NCI-H2107 treated with DMSO at 0.1 percent for 48 hours (cell line): ENCODE results near the gene ASB15.

Experiments used
- DNase-seq: peaks from one replicate; lab custom pipeline; 2025; ENCODE audit not compliant: unreplicated experiment; lab: John Stamatoyannopoulos, UW

The ASB15 gene

DNA sequence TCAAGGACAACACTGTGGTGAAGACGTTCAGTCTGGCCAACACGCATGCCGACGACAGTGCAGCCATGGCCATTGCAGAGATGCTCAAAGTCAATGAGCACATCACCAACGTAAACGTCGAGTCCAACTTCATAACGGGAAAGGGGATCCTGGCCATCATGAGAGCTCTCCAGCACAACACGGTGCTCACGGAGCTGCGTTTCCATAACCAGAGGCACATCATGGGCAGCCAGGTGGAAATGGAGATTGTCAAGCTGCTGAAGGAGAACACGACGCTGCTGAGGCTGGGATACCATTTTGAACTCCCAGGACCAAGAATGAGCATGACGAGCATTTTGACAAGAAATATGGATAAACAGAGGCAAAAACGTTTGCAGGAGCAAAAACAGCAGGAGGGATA lies 60.7 kb downstream of the ASB15 start:
- DNase-seq = no peak

DNA sequence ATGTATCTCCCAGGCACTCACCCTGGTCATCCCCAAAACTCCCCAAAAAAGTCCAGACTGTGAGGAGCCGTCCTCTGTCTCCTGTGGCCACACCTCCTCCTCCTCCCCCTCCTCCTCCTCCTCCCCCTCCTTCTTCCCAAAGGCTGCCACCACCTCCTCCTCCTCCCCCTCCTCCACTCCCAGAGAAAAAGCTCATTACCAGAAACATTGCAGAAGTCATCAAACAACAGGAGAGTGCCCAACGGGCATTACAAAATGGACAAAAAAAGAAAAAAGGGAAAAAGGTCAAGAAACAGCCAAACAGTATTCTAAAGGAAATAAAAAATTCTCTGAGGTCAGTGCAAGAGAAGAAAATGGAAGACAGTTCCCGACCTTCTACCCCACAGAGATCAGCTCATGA lies 61.1 kb downstream of the ASB15 start:
- DNase-seq = no peak

DNA sequence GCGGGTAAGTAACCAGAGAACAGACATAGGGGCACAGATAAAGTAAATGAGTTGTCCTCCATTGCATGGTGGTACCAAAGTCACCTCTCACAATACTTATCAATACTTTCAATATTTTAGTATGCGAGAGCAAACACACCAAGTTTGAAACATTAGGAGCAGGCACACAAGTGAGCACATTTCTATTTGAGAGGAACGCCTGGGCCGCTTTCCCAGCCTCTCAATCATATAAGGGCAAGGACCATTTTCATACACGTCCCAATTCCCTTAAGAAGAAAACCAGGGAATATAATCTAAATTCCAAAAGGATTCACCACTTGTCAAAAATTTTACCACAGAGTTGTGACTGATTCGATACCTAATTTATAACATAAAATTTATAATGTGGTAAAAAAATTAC lies 61.6 kb downstream of the ASB15 start:
- DNase-seq = no peak

DNA sequence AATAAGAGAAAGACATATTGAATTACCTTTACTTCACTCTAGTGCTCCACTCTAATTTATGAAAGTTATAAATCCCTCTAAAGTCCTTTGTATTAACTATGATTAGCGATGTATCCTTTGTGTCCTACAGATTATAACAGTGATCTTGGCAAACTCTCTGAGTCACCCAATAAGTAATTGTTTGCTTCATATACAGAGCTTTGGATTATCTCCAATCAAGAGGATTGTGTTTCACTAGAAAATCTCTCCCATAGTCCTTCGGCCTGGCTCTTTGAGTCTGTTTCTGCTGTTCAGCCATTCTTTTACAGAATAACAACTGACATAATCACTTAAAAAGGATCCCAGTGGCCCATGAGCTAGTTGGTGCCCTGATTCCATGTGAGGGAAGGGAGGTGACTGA lies 63.5 kb downstream of the ASB15 start:
- no peak for DNase-seq

DNA sequence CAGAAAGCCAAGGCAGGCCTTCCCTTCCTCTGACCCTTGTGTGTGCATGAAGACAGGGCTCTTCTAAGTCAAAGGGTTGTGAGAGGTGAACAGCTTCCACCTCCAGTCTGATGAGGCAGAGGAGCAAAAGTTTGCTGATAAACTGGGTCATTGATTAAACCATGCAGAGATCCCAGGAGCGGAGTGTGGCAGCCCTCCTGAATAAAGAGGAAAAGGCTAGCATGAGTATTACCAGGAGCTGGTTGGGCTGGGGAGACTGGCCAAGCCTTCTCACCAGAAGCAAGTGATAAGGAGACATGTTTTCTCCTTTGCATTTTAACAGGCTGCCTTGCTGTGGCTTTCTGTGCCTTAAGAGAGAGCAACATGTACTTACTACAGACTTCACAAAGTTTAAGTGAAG lies 64.3 kb downstream of the ASB15 start:
- no peak for DNase-seq

DNA sequence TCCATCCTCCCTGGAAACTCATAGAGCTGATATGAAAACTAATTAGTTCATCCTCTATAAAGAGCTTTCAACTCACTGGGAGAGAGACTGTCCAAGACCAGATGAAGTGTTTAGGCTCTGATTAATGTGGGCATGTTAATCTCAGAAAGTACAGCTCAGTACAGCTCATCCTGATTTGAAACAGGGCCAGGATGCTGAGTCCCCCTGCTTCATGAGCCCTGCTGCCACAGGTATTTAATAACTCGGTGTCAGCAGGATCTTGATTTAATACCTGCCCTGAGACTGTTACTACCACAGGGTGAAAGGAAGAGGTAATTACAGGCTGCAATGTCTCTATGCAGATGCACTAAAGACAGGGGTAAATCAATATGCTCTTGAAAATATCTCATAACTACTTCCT lies 64.9 kb downstream of the ASB15 start:
- DNase-seq = no peak

DNA sequence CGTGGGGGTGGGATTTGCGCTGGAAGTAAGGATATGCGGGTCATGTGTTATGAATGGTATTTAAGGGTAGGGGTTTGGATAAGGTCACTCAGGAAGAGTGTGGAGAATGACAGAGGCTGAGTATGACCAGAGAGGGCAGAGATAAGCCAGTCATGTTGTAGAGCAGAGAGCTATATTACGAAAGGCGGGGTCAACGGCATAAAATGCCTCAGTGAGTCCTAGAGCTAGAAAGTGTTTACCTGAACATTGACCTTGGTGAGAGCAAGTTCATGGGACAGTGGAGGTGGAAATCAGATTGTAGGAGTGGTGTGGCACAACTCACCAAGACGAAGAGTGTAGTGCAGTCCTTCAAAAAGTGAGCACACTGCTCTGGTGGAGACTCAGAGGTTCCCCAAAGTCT lies 67.9 kb downstream of the ASB15 start:
- DNase-seq = no peak

DNA sequence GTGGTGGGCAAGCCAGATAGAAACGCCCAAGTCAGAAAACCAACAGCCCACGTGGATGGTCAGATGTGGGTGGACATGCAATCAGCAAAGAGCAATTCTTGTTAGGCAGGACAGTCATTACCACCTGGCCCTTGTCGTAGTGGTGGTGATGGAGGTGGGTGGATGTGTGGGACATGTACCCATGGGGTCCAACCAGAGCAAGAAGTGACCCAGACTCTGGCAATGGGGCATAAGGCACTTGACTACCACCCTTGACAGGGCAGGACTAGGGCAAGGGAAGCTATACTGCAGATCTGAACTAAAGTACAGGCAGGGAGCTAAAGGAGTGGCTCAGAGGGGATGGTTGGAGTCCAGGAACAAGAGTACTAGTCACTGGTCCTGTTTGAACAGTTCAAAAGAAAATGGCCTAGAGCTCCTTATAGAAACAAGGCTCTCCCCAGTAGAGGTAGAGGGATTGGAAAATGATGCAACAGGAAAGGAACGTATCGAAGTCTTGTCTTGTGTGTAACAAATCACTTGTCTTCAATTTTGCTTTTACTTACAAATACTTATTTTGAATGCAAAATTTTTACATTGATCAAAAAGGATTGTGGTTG lies 71.6 kb downstream of the ASB15 start:
- DNase-seq = no peak

DNA sequence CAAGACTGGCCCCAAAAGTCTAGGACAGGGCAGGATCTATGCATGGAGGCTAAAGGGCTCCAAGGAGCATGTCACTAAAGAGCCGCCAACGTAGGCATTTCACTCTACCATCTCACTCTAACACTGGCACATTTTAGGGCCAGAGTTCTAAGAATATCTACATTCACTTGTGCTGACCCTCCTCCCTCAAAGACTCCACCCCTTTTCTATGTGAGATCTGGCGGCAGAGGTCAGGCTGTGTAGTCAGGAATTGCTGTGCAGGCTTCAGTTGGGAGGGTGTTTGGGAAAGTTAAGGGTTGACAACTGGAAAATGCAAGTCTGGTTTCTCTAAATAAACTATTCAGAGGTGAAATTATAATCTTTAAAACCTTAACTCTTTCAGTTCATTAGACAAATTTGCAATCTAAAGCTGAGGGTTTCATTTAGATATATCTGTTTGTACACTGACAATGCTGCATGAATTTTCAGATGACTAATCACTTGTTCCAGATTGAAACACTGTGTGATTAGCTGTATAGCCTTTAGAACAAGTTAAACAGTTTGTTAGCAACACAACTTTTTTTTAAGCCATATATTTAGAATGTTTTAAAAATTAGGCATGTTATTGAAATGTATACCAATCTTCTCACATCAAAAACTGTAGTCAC lies 72.3 kb downstream of the ASB15 start:
- no peak for DNase-seq

DNA sequence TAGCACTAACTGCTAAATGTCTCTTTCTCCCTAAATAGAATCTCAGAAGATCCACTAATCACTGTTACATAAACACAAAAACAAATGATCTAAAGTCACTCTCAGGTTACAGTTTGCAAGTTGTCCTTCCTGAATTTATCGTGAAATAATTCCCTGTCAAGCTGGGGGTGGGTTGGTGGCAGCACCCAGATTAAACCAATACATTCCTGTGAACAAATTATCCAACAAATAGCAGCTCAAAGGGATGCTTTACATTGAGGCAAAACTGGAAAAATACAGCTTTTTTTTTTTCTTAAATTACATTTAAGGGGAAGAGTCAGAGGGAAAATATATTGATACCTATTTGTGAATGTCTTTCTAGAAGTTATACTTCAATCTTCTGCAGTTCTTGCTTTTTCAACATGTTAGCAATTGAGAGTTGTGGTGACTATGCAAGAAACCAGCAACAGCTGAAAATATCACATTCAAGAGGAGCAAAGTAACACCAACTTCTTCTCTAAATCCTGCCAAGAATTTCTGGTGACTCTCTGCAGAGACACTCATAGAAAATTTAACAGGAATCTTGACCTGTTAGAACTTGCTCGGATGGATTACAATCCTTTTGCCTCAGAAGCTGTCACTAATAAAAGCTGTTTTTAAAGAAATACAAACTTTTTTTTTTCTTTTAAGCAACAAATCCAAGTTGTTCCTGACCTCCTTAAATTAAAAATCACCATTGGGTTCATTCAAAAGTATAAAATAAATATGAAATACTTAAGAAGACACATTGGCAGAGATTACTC lies 73.0 kb downstream of the ASB15 start:
- DNase-seq = no peak

DNA sequence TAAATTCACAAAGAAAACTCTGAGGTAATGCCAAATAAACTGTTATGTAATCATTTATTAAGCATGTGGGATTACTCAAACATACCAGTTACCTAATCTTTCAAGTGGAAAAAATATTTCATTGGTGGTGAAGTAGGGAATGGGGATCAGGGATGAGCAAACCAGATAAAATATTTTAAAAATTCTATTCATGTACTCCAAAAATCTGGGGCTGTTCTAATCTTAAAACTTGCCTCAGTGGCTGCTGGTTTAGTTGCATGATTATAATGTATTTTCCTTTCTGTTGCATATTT lies 73.5 kb downstream of the ASB15 start:
- no peak for DNase-seq

DNA sequence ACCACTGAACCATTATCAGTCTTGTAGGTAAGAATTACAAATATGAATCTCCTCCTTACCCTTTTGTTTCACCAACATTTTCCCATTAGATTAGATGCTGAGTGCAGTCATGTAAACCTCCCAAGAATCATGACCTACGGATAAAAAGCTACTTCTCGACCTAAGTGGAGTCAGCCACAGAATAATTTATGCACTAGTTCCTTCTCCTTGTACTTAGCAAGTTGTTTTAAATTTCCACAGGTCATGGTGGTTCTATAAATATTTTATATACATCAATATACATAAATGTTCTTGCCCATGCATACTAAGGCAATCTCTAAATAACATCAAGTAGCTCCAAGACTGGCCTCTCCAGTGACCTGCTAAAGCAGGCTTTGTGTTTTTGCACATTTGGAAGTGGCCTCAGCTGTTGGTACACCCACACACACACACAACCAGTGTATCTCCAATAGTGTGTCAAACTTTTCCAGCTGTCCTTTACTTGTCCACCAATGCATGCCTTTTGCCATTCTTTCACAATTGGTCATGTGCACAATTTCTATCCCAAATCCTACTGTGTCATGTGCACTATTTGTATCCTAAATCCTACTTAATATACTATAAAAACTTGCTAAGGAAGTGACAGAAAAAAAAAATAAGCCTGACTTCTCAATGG lies 75.6 kb downstream of the ASB15 start:
- no peak for DNase-seq

DNA sequence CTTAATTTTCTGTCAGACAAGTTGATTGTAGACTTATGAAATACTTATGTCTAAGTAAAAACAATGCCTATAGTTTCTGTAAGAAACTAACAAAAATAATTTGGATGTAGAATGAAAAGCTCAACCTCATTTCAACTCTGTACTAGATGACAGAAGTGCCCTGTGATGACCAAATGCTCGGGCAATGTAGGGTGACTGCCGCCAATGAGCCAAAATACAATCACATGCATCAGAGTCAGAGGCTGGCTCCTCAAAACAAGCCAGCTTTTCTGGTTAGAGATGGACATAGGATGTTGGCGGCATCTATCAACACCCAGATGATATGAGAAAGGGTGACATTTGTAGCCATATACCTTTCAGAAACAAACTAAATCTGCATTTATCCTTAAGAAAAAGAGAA lies 78.0 kb downstream of the ASB15 start:
- no peak for DNase-seq

DNA sequence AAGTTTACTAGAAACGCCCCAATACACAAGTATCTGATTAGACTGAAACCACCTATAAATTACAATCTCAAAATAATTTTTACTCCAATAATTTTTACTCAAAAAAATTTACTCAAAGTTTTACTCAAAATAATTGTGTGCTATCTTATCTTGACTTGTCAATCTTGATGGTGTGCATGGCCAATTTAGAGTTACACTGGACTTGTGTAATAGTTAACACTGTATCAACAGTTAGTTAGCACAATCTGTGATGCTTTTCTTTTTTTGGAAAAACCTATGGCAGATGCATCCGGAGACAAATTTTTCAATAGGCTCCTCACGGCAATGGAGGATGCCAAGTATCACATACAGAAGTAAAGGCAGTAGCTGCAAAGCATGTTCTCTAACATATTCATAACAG lies 79.0 kb downstream of the ASB15 start:
- DNase-seq = no peak

DNA sequence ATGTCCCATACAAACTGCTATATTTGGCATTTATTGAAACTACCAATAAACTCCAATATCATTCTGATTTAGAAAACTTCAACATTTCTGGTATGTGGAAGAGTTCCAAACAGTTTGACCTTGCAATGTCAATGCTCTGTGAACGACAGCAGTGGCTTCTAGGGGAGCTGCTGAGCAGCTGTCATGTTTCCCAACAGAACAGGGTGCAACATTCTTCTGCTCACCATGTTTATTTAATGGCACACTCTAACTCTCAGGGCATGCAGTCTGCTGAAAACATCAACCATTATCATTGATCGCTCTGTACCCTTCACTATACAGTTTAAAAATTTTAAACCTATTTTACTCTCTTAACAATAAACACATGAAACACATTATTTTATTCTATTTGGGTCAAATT lies 79.9 kb downstream of the ASB15 start:
- no peak for DNase-seq

DNA sequence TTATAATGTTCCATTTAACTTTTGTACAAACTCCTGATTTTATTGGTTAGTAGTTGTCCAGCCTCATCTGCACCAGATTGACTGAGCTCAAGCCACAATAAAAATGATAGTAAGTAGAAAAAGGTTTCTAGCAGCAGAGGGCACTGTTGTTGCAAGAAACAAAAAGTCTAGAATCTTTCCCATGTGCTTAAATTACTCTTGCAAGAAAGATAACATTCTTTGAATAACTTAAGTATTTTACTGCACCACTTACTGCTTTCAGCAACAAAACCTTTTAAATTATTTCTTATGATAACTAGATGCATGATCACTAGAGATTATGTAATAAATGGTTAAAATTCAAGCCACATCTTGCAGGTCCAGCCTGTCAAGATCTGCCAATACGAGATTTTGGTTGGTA lies 81.1 kb downstream of the ASB15 start:
- peak; percentile 47 for DNase-seq

DNA sequence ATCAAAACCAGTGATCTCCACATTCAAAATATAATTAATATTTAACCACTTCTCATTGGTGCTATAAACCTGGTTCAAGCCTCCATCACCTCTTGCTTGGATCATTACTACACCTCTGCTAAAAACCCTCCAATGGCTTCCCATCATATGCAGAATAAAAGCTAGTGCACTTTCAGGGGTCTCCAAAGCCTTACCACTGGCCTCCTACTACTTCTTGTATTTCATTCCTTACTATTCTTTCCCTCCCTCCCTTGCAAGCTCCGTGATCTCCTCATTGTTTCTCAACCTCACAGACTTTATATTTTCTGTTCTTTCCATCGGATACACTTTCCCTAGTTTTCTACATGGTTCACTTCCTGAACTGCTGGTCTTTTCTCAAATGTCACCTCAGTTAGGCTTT lies 85.5 kb downstream of the ASB15 start:
- no peak for DNase-seq

DNA sequence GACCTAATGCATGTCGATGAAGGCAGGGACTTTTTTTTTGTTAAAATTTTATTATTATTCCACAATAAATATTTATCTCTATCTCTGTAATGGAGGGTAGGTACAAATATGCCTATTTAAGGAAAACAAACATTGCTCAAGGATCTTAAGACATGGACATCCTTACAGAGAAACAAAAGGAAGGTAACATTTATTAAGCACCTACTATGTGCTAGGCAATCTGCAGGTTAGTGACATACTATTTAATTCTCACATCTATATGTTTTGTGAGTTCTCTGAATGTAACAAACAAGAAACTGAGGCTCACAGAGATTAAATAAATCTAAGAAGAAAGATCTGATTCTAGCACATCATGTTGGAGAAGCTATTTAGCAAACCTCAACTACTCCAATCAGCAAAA lies 86.1 kb downstream of the ASB15 start:
- no peak for DNase-seq
